HG03460 (cell line): ENCODE measurements around the gene LRRC3C.

ENCODE experiments used
- ATAC-seq: cut with Tn5 transposase; IDR thresholded peaks from one replicate; pipeline ENCODE4 v1.9.1; 2021; ENCODE audit not compliant: unreplicated experiment

Gene LRRC3C

DNA sequence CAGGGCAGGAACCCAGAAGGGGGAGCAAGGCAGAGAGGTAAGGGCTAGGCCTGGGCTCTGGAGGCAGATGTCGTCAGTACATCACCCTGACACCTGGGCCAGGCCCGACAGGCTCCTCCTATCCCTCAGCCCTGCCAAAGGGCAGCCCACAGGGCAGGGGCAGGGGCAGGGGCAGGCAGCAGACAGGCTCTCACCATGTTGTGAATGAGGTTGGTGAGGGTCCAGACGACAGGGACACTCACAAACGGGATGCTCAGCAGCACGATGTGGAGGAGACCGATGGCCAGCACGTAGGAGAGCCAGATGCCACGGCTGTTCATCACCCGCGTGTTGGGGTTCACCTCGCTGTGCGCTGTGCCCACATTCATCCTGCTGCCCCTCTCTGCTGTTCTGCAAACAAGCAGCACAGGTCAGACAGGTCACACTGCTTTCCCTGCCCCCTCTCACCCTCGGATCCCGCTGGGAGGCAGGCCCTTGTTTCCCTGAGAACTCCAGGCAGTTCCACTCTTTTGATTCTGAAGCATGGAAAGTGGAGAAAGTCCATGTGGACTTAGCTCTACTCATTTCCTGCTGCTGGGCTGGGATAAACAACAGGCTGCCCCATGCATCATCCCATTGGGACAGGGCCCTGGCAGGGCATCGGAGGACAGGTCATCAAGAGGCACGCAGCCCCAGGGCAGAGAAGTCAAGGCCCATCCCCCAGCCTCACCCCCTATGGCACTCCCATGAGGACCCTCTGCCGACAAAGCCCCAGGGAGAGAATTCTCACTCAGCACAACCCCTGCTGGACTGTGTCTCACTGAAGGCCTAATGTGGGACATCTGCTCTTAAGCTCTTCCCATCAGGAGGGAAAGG is 3.5 kb upstream of the LRRC3C start:
- ATAC-seq, result no peak

DNA sequence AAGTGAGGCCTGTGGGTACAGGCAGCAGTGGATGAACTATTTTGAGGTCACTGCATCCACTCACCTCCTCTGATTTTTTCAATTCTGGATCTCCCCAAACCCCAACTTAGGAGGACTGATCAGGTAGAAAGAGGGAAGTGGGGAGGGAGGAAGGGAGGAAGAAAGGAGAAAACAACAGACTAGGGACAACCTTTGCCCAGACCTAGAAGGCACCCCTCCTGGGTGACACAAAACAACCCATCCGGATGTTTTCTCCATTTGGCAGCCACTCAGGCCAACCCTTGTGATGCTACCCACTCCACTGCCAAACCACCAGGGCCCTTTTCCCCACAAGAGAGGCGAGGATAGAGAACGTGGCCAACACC is 2.9 kb upstream of the LRRC3C start:
- ATAC-seq, result no peak

DNA sequence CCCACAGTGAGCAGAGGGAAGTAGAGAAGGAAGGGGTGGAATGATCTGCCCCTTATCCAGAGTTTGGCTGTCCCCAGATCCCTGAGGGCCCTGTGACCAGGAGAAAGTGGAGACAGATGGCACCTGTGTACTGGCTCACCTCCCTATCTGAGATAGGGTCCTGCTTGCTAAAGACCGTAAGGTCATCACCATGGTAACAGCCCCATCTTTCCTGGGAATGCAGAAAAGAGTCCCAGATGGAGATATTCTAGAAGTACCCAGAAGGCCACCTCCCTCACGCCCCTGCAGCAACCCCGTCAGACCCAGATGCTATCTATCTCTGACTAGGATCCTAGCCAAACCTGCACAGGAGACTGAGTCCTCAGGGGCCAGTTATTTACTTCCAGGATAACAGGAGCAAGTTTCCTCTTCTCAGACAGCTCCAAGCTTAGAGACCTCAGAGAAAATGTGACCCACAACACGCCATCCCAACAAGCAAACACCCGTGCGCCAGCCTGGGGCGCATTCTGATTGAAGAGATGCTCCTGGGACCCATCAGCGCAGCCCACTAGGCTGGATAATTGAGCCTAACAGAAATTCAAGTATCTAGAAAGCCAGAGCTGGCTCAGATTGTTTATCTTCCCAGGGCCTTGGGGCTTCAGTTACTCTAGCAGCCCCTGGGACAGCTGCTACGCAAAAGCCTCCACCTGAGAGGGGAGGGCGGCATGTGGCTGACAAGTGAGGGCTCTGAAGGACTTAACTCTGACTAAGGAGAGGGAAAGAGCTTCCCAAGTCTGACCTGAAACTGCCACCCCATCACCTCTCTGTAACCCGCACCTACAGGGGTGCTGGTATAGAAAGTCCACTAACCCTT is 2.0 kb upstream of the LRRC3C start:
- no peak for ATAC-seq

DNA sequence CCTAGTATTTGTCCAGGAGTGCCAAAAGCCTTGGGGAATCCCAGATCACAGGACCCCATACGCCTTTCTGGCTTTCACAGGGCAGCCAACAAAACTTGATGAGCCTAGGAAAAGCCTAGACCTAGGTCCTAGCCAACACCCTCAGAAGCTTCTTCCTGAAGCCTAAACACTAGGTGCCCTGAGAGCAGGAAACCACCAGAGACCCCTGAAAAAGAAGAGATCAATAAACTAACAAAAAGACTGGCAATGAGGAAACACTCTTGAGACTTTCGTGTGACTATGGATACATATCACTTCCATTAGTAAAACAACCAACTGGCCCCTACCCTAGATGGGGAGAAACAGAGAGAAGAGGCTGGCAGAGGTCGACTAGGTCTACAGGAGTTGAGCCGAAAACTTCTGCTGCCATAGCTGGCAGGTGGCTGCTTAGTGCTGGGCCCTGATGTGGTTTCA is 1.4 kb upstream of the LRRC3C start:
- ATAC-seq, result no peak

DNA sequence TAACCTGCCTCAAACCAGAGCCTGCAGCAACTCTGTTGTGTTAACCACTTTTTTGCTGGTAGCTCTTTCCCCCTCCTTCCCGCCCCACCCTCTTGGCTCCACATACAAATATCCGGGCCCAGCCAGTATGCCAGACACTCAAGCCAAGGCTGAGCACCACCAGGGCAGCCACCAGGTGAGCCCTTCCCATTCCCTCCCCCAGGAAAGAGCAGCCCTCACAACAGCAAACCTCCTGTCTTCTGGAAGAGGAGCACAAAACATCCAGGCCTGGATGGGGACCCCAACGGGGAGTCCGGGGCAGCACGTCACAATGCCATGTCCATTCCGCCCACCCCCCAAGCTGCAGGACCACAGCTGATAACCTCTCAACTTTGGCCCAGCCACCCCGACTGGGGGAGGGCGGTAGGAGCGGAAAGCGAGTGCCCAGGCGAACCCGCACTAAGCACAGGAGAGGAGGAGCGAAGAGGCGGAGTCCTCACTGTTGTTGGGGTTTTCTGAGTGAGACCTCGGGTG is 888 bp upstream of the LRRC3C start:
- peak; percentile 28 for ATAC-seq

DNA sequence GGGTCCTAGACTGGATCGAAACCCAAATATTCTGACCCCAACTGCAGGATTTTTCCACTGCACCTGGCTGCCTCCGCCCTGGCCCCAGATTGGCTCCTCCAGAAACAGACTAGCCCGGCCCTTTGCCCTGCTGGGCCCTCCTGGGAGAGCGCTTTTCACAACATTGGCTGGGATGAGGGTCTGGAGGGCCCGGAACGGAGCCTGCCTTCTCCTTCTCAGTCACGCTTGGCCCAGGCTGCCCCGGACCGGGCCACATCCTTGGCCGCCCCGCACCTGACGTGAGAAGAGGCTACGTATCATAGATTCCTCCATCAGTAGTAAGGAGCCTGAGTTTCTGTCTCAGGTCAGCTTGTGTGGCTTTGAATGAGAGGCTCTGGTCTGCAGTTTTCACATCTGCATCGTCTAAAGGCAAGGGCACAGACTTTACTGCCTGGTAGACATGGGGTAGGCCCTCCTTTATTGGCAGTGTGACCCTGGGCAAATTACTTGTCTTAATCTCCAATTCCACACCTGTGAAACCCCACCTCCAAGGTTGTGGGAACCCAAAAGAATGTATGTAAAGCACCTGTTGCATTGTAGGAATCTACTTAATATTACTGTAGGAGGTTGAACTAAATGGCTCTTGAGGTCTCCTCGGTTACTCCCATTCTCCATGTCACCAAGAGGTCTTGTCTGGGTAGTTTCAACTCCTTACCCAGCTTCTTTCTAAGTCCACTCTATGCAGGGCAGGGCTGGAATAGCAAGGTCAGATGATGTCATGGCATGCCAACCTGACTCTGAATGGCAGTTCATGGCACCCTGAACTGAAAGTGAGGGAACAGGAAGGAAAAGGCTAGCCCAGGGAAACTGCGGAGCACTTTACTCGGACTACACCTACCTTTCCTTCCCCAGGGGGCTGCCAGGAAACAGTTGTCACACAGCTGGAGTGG is 661 bp downstream of the LRRC3C start:
- peak; percentile 5 for ATAC-seq

DNA sequence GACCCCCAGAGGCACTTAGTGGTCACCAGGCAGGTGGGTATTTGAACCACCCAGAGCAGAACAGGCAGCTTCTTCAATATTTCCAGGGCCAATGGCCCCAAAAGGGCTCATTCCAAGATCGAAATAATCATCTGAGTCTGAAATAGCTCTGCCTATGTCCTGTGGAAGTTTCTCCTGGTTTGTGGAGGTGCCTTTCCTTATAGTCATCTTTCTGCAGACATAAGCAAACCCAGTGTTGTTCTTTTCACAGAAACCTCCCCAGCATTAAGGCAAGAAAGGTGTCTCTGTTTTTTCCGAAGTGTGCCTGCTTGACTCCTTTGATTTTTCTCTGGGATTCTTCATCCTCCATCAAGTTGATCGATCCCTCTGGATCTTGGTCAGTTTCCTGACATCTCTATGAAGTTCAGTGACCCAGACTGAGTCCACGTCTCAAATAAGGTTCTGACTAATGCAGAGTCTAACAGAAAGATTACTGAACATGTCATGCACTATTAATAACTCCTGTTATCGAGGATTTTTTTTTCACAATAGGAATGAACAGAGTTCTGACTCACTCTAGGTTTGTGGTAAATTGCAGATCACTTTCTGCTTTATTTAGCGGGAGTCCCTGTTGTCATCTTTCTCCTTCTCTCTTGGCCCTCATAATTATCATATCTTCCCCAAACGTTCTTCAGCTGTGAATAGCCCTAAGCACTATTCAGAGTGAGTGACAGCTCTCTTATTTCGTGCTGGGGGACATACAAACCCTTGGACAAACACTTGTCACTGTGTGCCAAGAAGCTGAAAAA is 1.5 kb downstream of the LRRC3C start:
- no peak for ATAC-seq

DNA sequence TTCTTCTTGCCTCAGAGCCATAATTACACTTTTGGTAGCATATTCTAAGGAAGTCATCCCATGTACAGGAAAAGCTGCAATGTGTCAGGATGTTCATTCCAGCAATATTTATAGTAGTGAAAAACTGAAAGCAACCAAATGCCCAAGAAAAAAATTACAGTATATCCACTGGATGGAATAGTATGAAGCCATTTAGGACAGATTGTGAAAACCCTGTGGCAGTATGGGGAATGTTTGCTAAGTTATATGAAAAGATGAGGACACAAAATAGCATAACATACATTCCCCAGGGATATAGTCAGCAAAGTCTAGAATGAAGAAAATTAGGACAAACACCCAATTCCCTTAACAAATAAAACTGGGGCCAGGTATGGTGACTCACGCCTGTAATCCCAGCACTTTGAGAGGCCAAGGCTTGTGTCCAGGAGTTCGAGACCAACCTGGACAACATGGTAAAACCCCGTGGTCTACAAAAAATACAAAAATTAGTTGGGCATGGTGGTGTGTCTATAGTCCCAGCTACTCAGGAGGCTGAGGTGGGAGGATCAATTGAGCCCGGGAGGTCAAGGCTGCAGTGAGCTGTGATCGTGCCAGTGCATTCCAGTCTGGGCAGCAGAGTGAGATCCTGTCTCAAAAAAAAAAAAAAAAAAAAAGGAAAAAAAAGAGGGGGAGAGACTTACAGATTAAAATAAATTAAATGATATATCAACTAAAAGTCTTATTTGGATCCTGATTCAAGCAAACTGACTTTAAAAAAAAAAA is 2.3 kb downstream of the LRRC3C start:
- no peak for ATAC-seq

DNA sequence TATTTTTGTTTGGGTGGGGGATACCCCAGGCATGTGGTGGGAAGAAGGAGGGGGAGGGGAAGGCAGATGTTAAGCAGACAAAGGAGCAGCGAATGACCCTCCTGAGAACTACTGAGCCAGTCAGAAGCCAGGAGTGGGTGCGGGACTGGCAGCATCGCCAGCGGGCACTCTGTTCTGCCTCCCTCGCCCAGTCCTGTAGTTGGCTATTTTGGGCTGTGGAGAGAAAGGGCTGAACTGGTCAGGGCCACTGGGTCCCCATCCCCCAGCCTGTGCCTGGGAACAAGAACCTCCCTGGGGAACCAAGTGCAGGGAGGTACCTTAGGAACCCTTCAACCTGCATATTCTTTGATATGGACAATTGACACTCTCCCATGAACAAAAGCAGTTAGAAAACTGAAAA is 6.4 kb downstream of the LRRC3C start:
- ATAC-seq, result no peak

DNA sequence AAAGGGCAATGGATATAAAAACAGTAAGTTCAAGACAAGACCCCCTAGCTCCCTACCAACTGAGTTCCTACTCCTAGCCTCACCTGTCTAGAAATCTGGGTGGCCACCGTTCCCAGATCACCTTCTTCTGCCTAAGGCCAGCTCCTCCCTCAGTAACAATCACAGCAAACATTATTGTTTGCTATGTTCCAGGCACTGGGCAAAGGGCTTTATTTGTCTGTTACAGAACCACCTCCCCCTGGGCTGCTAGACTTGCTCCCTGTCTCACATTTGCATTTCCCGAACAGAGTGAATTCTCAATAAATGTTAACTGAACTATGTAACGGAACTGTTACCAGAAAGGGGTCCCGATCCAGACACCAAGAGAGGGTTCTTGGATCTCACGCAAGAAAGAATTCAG is 6.8 kb downstream of the LRRC3C start:
- ATAC-seq, result no peak

DNA sequence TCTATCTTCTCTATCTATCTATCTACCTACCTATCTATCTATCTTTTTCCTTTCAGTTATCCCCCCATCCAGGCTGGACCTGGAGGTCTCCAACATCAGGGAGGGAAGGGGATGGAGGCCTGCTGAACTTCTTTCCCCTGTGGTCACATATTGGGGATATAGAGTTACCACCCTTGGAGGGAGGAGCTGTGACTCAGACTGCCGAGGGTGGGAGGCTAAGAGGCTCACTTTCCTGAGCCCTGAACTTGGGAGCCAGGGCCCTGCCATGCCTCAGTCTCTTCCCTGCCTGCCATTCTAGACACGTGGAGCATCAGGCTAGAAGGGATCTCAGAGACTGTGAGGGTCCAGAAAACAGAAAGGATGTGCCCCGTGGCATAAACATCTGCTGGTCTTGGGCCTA is 8.4 kb downstream of the LRRC3C start:
- ATAC-seq, result no peak

DNA sequence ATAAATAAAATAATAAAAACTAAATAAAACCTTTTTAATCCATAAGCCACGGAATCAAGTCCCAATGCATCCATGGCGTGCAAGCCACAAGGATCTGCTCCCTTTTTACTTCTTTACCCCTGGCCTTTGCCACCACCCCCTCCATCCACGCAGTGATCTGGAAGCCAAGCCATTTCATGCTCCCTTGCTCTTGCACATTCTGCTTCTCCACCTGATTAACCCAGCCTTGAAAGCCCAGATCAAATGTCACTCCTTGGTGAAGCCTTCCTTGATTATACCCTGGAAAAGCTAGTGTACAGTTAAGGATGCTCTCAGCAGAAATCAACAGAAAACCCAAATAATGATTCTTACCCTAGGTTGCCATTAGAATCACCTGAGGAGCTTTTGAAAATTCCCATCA is 9.9 kb downstream of the LRRC3C start:
- ATAC-seq, result no peak

DNA sequence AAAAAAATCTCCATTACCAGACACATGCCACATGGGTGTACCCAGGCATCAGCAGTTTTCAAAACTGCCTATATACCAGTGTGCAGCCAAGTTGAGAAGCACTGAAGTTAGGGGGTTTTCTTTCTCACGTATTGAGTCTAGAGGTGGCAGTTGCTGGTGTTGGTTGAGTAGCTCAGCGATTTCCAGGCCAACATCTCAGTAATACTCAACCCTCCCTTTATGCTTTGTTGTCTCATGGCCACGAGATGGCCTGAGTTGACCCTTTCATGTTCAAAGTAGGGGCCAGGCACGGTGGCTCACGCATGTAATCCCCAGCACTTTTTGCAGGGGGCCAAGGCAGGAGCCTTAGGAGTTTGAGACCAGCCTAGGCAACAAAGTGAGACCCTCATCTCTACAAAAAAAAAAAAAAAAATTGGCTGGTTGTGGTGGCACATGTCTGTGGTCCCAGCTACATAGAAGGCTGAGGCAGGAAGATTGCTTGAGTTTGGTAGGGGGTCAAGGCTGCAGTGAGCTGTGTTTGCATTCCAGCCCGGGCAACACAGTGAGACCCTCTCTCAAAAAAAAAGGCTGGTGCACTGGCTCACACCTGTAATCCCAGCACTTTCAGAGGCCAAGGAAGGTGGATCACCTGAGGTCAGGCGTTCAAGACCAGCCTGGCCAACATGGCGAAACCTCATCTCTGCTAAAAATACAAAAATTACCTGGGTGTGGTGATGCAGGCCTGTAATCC is 10.8 kb downstream of the LRRC3C start:
- ATAC-seq, result no peak

DNA sequence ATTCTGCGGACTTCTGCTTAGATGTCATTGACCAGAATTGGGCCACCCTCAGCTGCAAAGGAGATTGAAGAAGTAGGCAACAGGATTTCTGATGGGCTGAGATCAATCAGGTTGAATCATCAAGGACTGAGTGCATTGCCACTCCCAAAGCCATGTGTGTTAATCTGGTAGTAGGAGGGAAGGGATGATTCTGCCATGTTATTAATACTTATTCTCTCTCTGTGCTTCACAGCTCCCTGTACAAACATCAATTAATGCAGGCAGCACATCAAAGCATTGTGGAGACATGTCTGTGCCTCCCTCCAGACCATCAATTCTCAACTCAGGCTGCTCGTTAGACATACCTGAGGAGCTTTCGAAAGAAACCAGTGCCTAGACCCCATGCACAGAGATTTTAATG is 11.6 kb downstream of the LRRC3C start:
- ATAC-seq, result no peak

DNA sequence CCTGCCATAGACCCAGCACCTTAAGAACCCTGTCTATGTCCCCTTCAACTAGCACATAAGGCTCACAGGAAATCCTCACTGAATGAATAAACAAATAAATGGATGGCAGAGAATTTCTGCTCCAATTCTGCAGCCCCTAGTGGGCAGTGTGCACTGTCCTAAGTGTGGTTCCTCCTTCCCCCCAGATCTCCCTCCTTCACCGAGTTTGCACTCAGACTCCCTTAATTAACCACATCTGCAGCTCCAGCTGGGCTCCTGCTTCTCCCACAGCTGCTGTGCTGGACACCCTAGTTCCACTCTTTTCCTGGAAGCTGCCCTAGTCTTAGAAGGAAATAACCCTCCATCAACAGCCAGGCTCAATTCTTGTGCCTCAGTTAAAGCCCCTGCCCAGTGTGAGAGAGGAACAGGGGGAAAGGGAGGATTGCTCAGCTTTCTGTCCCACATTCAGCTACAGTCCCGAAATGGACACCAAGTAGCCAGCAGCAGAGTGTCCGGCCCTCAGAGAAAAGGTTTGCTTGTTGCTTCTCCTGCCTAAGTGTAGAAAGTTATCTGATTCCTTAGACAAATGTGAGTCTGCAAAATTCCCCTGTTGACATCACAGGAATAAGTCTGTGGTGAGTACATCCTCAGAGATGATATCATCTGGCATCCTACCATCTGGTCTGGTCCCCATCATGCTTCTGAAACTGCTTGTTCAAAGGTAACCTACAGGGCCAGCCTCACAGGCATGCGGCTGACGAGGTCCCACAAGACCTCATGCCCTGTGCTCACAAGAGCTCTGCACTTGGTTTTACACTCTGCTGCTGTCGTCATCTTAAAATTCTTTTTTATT is 12.3 kb downstream of the LRRC3C start:
- no peak for ATAC-seq

DNA sequence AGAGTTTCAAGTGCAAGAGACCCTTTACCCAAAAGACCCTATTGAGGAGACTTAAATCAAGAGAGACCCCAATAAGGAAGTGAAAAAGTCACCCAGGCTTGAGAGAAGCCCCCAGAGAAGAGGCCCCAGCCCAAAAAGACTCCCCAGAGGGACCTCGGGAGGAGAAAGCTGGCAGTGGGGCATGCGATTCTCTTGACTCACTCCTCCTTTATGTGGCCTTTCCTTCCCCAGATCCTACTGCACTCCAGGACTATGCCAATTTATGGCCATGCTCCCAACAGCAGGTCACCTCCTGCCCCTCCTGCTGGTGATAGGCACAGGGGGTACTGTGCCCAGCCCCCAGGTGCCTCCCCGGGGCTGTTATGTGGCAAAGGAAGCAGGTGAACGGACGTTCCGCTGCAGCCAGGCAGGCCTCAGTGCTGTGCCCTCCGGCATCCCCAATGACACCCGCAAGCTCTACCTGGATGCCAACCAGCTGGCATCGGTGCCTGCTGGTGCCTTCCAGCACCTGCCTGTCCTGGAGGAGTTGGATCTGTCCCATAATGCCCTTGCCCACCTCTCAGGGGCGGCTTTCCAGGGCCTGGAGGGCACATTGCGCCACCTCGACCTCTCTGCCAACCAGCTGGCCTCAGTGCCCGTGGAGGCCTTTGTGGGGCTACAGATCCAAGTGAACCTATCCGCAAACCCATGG is 16.3 kb downstream of the LRRC3C start:
- ATAC-seq, result no peak

DNA sequence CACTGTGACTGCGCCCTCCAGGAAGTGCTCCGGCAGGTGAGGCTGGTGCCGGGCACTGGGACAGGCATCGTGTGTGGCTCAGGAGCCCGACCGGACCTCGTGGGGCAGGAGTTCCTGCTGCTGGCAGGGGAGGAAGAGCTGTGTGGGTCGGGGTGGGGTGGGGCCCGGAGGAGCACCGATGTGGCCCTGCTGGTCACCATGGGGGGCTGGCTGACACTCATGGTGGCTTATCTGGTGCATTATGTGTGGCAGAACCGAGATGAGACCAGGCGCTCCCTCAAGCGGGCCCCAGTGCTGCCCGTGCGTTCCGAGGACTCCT is 16.8 kb downstream of the LRRC3C start:
- ATAC-seq, result no peak
